Measurements from ENCODE around the gene PCDHB12. TPM values are rescaled to one million over a fixed set of nuclear protein-coding genes. Genes with fewer than 3 reads are reported as not detected.
"Not testable (repeated sequence)": the region's sequence is repeated elsewhere in the genome, so short reads cannot be mapped to it uniquely, and the experiment has no call there.

The PCDHB12 gene
- 0.47 and 0.68 TPM in 2 replicates for total RNA-seq

DNA sequence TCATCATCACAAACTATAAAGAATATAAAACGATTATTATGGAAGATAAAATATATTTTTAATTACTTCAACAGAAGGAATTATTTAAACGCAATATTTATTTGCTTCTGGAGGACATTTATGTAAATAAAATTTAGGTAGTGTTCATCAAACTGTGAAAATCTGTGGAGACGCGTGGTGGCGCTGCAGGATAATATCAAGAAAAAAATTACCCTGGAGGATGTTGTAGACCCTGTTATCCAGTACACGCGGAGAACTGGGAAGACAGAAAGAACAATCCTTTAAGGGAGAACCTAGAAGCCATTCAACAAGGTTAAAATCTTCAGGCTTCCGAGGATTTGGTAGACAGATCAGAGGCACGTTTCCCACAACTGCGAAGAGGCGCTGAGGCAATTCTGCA lies at the start of gene PCDHB12:
Gene PCDHB12 (plus strand): TSS at position 242 of the 400 bp plus-strand sequence. CDS start 189 bp downstream, outside the sequence.
- DNase-seq = peak; percentile 42

GRCh38 chr5:141172381-141173204 lies 35.9 kb upstream of the PCDHB12 start, which contains the start of gene PCDHB7:
TSS of gene PCDHB7 (plus strand) at chr5:141172644. CDS start at chr5:141172836, 192 bp downstream.
- peak; percentile 43 for DNase-seq

GRCh38 chr5:141174291-141175104 lies 34.0 kb upstream of the PCDHB12 start:
- DNase-seq = not testable (repeated sequence)

DNA sequence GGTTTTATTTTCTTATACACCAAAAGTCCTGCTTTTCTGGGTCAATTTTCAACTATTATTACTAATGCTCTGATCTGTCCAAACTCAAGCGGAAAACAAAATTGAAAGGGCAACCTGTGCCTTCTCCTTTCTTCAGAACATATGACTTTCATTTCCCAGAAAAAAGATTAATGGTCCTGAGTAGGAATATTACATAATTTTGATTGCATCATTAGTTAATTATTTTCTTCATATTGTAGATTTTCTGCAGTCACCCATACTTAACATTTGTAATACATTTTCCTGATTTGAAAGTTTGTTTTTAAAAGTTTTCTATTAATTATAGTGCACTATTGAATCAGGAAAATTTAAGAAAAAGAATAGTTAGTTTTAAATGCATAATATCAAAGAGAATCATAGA lies 32.6 kb upstream of the PCDHB12 start:
- DNase-seq = no peak

- DNase-seq = peak; percentile 3
Observed at GRCh38 chr5:141177577-141178191, 30.8 kb upstream of the PCDHB12 start, which contains the start of gene PCDHB8. TSS of gene PCDHB8 (plus strand) at chr5:141177790. CDS start at chr5:141178035, 245 bp downstream.

DNA sequence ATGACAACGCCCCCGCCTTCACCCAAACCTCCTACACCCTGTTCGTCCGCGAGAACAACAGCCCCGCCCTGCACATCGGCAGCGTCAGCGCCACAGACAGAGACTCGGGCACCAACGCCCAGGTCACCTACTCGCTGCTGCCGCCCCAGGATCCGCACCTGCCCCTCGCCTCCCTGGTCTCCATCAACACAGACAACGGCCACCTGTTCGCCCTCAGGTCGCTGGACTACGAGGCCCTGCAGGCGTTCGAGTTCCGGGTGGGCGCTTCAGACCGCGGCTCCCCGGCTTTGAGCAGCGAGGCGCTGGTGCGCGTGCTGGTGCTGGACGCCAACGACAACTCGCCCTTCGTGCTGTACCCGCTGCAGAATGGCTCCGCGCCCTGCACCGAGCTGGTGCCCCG lies 29.1 kb upstream of the PCDHB12 start:
- not testable (repeated sequence) for DNase-seq

DNA sequence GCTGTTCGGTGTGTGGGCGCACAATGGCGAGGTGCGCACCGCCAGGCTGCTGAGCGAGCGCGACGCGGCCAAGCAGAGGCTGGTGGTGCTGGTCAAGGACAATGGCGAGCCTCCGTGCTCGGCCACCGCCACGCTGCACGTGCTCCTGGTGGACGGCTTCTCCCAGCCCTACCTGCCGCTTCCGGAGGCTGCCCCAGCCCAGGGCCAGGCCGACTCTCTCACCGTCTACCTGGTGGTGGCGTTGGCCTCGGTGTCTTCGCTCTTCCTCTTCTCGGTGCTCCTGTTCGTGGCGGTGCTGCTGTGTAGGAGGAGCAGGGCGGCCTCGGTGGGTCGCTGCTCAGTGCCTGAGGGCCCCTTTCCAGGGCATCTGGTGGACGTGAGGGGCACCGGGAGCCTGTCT lies 28.6 kb upstream of the PCDHB12 start:
- DNase-seq = not testable (repeated sequence)

DNA sequence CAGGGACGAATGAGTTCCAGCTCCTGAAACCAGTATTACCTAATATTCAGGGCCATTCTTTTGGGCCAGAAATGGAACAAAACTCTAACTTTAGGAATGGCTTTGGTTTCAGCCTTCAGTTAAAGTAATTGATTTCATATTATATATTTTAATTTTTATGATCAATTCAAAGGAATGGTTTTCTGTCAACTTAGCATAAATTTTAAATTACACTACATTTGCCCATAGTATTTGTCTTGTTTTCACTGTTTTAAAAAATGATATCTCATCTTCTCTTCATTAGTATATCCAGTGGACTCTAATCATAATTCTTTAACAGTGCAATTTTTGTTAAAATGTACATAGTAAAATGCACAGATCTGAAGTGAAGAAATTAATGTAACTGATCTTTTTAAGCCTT lies 28.2 kb upstream of the PCDHB12 start:
- no peak for DNase-seq

GRCh38 chr5:141182248-141182647 lies 26.3 kb upstream of the PCDHB12 start, which contains the start of gene PCDHB16:
TSS of gene PCDHB16 (plus strand) at chr5:141182387. CDS start at chr5:141182560, 173 bp downstream.
- DNase-seq = peak; percentile 54

GRCh38 chr5:141184117-141184855 lies 24.2 kb upstream of the PCDHB12 start:
- DNase-seq = not testable (repeated sequence)

DNA sequence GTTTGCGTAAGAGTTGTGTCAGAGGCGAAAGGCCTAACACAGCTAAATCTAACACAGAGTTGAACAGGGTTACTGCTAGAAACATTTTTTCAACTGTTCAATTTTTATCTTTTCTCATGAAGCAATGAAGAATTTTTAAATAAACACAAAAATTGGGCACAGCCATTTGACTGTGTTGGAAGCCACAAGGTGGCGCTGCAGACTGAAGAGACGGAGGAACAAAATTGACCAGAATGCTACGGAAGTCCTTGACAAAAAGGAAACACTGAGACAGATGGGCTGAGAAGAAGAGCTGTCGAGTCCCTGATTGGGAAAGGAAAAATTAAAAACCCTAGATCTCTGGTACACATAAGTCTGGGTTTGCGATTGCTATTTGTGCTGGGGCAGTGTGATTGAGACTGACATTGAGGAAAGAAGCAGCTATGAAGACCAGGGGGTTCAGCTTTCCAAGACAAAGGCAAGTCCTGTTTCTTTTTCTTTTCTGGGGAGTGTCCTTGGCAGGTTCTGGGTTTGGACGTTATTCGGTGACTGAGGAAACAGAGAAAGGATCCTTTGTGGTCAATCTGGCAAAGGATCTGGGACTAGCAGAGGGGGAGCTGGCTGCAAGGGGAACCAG lies 21.5 kb upstream of the PCDHB12 start, which contains the start of gene PCDHB9:
Gene PCDHB9 (plus strand): TSS at position 265 of the 616 bp plus-strand sequence. CDS start 158 bp downstream, at position 423.
- peak; percentile 48 for DNase-seq

GRCh38 chr5:141188682-141189081 lies 19.8 kb upstream of the PCDHB12 start:
- DNase-seq = not testable (repeated sequence)

DNA sequence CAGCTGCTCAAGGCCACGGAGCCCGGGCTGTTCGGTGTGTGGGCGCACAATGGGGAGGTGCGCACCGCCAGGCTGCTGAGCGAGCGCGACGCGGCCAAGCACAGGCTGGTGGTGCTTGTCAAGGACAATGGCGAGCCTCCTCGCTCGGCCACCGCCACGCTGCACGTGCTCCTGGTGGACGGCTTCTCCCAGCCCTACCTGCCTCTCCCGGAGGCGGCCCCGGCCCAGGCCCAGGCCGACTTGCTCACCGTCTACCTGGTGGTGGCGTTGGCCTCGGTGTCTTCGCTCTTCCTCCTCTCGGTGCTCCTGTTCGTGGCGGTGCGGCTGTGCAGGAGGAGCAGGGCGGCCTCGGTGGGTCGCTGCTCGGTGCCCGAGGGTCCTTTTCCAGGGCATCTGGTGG lies 19.4 kb upstream of the PCDHB12 start:
- DNase-seq = not testable (repeated sequence)

- peak; percentile 62 for DNase-seq
Observed at GRCh38 chr5:141192110-141192725, 16.3 kb upstream of the PCDHB12 start, which contains the start of gene PCDHB10. TSS of gene PCDHB10 (plus strand) at chr5:141192353. CDS start at chr5:141192553, 200 bp downstream.

DNA sequence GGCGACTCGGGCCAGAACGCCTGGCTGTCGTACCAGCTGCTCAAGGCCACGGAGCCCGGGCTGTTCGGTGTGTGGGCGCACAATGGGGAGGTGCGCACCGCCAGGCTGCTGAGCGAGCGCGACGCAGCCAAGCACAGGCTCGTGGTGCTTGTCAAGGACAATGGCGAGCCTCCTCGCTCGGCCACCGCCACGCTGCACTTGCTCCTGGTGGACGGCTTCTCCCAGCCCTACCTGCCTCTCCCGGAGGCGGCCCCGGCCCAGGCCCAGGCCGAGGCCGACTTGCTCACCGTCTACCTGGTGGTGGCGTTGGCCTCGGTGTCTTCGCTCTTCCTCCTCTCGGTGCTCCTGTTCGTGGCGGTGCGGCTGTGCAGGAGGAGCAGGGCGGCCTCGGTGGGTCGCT lies 14.2 kb upstream of the PCDHB12 start:
- not testable (repeated sequence) for DNase-seq

- DNase-seq = no peak
Observed at GRCh38 chr5:141196363-141196762, 12.2 kb upstream of the PCDHB12 start.

DNA sequence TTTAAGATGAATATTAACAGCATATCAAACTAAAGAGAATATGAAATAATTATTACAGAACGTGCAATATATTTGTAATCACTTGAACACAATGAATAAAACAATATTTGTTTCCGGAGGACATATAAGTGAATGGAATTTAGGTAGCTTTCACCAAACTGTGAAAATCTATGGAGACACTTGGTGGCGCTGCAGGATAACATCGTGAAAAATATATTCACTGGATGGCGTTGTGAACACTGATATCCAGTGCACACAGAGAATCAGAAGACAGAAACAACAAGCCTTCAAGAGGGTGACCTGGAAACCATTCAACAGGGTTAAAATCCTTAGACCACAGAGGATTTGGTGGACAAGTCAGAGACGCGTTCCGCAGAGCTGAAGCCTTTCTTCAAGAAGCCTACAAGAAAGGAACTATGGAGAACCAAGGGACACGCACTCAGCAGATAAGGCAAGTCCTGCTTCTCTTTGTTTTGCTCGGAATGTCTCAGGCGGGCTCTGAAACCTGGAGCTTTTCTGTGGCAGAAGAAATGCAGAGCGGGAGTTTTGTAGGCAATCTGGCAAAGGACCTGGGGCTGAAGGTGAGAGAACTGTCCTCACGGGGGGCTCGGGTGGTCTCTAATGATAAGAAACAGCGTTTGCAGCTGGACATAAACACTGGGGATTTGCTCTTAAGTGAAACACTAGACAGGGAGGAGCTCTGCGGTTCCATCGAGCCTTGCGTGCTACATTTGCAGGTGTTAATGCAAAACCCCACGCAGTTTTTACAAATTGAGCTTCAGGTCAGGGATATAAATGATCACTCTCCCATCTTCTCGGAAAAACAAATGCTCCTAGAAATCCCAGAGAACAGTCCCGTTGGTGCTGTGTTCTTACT lies 8.9 kb upstream of the PCDHB12 start, which contains the start of gene PCDHB11:
Gene PCDHB11 (plus strand): TSS at position 269 of the 877 bp plus-strand sequence. CDS start 148 bp downstream, at position 417.
- peak; percentile 18 for DNase-seq

DNA sequence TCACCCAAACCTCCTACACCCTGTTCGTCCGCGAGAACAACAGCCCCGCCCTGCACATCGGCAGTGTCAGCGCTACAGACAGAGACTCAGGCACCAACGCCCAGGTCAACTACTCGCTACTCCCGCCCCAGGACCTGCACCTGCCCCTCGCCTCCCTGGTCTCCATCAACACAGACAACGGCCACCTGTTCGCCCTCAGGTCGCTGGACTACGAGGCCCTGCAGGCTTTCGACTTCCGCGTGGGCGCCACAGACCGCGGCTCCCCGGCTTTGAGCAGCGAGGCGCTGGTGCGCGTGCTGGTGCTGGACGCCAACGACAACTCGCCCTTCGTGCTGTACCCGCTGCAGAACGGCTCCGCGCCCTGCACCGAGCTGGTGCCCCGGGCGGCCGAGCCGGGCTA lies 7.4 kb upstream of the PCDHB12 start:
- DNase-seq = not testable (repeated sequence)

GRCh38 chr5:141201646-141202045 lies 6.9 kb upstream of the PCDHB12 start:
- DNase-seq = not testable (repeated sequence)
